ENCODE results near the gene ZMYM3. TPM values are rescaled to one million over a fixed set of nuclear protein-coding genes. Genes with fewer than 3 reads are reported as not detected.
"Not testable (repeated sequence)": the region's sequence is repeated elsewhere in the genome, so short reads cannot be mapped to it uniquely, and the experiment has no call there.

Gene ZMYM3
- total RNA-seq (10 to 100 TPM; 22.2 to 34.5 (median 23.3) TPM), polyA plus RNA-seq (10 to 100 TPM in 1 of 3 donors, 1 to 10 TPM in 2; 6.3 to 13.1 (median 8.7) TPM)
- long read RNA-seq, donor 1, partial matches to known transcripts: 662 of 713 reads
- long read RNA-seq, donor 1, other reads (novel, unspliced or antisense): 48 of 713 reads
- long read RNA-seq, donor 2: 0 reads

- Histone ChIP-seq H3K4me3 (peak within 1 kb of the TSS; percentile 52 to 86 (median 60)), H3K36me3 (peaks cover 0 to 17% (median 7%) of the 10 kb centered on the region in 6 donors), H3K27ac (peak within 1 kb of the TSS; percentile 6 to 90 (median 86)), H3K4me1 (peaks cover 0 to 26% (median 15%) of the 10 kb centered on the region in 6 donors), H3K9me3 (no peaks in the 10 kb centered on the region), H3K27me3 (replicated peaks in 1 of 7) (peaks cover 0 to 7% (median 0%) of the 10 kb centered on the region in 7 donors)
- 1 to 31% (median 1%) methylated on average over 23 to 54 of the region's 54 CpGs for WGBS, 5 donors
- DNase-seq: peak; percentile 94
- TF ChIP-seq POLR2A (IDR thresholded peaks at IDR 0.05) (peak in 1 of 3 donors; percentile 27), CTCF (IDR thresholded peaks at IDR 0.05 in 8 of 11, conservative IDR thresholded peaks at IDR 0.05 in 3 of 11) (peak in 1 of 11 experiments; percentile 20), POLR2AphosphoS5 (IDR thresholded peaks at IDR 0.05) (peak; percentile 75 to 86 (median 82))
- intact Hi-C loops (cut with DNase I; ENCODE audit: low total_unique reads): no loop called here
Observed at GRCh38 chrX:71254092-71254963, at the start of gene ZMYM3. Gene ZMYM3, minus strand, starts transcription at chrX:71254140. Its CDS starts 885 bp downstream, at chrX:71253255.

- Histone ChIP-seq H3K4me3 (no peak overlapping the region), H3K9me3 (no peaks in the 10 kb centered on the region), H3K4me1 (peaks cover 0 to 8% (median 2%) of the 10 kb centered on the region in 6 donors), H3K36me3 (peaks cover 0 to 37% (median 27%) of the 10 kb centered on the region in 6 donors), H3K27ac (peak overlapping the region in 3 of 8 donors; percentile 16 to 38 (median 25)), H3K27me3 (replicated peaks in 1 of 7) (no peaks in the 10 kb centered on the region)
- no peak for DNase-seq
- WGBS, 5 donors: 49 to 75% (median 61%) methylated on average over 5 of the region's 5 CpGs
- no peak for TF ChIP-seq POLR2AphosphoS5 (IDR thresholded peaks at IDR 0.05)
- TF ChIP-seq POLR2A (IDR thresholded peaks at IDR 0.05): no peak
- no peak for TF ChIP-seq CTCF (IDR thresholded peaks at IDR 0.05 in 8 of 11, conservative IDR thresholded peaks at IDR 0.05 in 3 of 11)
- intact Hi-C loops (cut with DNase I; ENCODE audit: low total_unique reads): no loop called here
Observed at GRCh38 chrX:71302461-71303213, 48.7 kb upstream of the ZMYM3 start.

- no peak for DNase-seq
- 63 to 86% (median 76%) methylated on average over 9 to 10 of the region's 10 CpGs for WGBS, 5 donors
- H3K27me3 ChIP-seq (replicated peaks in 1 of 7): no peaks in the 10 kb centered on the region
- H3K4me3 ChIP-seq: no peak within 1 kb of the TSS
- peak within 1 kb of the TSS in 3 of 8 donors; percentile 16 to 38 (median 25) for H3K27ac ChIP-seq
- TF ChIP-seq POLR2A (IDR thresholded peaks at IDR 0.05): no peak
- TF ChIP-seq CTCF (IDR thresholded peaks at IDR 0.05 in 8 of 11, conservative IDR thresholded peaks at IDR 0.05 in 3 of 11): no peak
- no peak for TF ChIP-seq POLR2AphosphoS5 (IDR thresholded peaks at IDR 0.05)
- peaks cover 0 to 8% (median 2%) of the 10 kb centered on the region in 6 donors for H3K4me1 ChIP-seq
- H3K36me3 ChIP-seq: peaks cover 0 to 50% (median 40%) of the 10 kb centered on the region in 6 donors
- intact Hi-C loops (cut with DNase I; ENCODE audit: low total_unique reads): no loop called here
- no peaks in the 10 kb centered on the region for H3K9me3 ChIP-seq
Observed at GRCh38 chrX:71301195-71301924, 47.4 kb upstream of the ZMYM3 start, which contains the start of gene ITGB1BP2. Gene ITGB1BP2, plus strand, starts transcription at chrX:71301750. Its CDS starts 57 bp downstream, at chrX:71301807.

- H3K27ac ChIP-seq; intact Hi-C loops (cut with DNase I; ENCODE audit: low total_unique reads); DNase-seq; H3K4me3 ChIP-seq; H3K4me1 ChIP-seq; H3K27me3 ChIP-seq (replicated peaks in 1 of 7); H3K9me3 ChIP-seq: not testable (repeated sequence)
- H3K36me3 ChIP-seq: peaks cover 0 to 59% (median 48%) of the 10 kb centered on the region in 6 donors
- 79 to 93% (median 89%) methylated on average over 7 of the region's 7 CpGs for WGBS, 5 donors
Observed at GRCh38 chrX:71300495-71300894, 46.6 kb upstream of the ZMYM3 start.

- H3K4me1 ChIP-seq; intact Hi-C loops (cut with DNase I; ENCODE audit: low total_unique reads); H3K27ac ChIP-seq; DNase-seq; H3K4me3 ChIP-seq; H3K9me3 ChIP-seq; H3K27me3 ChIP-seq (replicated peaks in 1 of 7): not testable (repeated sequence)
- 83 to 95% (median 90%) methylated on average over 3 to 7 of the region's 7 CpGs for WGBS, 5 donors
- peaks cover 0 to 63% (median 53%) of the 10 kb centered on the region in 6 donors for H3K36me3 ChIP-seq
Observed at GRCh38 chrX:71300064-71300463, 46.1 kb upstream of the ZMYM3 start.
